ENCODE measurements around the gene ENTREP3. TPM values are rescaled to one million over a fixed set of nuclear protein-coding genes. Genes with fewer than 3 reads are reported as not detected.

ENTREP3 gene
- total and polyA plus RNA-seq, 2 donors (not counting 3 experiments of a cell fraction or from before 2014, with no cell fraction given) = 27.4 to 62.7 TPM

DNA sequence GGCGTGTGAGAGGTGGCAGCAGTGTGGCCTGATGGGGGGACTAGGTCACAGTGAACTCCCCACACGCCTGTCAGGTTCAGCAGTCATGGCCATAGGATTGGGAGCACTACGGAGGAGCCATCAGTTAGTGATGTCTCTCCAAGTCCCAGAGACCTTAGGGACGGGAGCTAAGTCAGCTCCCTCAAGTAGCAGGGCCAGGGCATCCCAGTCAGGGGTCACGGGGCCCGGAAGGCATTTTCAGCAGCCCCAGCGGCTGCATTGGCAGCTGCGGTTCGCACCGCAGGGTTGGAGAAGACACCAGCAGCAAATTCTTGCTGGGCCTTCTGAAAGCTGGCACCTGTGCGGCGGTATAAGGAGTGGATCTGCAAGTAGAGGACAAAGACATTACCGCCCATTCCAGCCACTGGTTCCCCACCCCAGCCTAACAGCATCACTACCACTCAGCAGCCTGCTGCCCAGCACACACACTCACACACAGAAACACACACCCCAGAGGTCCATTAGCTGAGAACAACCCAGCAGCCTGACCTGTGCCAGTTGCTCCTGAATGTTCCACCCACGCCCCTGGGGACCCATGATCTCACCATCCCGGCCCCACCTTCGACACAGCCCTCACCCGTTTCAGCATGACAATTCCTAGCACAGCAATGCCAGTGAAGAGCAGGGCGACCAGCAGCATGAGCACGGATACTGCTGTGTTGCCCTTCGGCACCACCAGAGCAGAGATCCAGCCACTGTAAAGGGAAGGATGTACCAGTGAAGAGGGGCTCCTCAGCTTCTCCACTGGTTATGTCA, 972 bp upstream of the ENTREP3 start:
- Histone ChIP-seq H3K9me1 (replicated peaks; ENCODE audit: control insufficient read depth, extremely low read depth, insufficient read depth, low read length) (no peaks in the 10 kb centered on the region), H3K9ac (replicated peaks; ENCODE audit: extremely low read depth, insufficient read depth, low read length) (peak overlapping the region; percentile 77), H3K4me1 (ENCODE audit: control insufficient read depth, extremely low read depth, insufficient read depth, low read length) (peaks cover 26% of the 10 kb centered on the region), H2AFZ (ENCODE audit: low read depth, low read length) (peak overlapping the region; percentile 80), H3K4me2 (ENCODE audit: insufficient read depth, low read length) (peak overlapping the region; percentile 76), H3K4me3 (replicated peaks in 1 of 3; ENCODE audit: insufficient read depth in 1 of 3, low read depth in 1 of 3, low read length in 3 of 3) (peak overlapping the region in 1 of 3 experiments; percentile 57), H3K27me3 (ENCODE audit: control insufficient read depth in 2 of 2, insufficient read depth in 2 of 2, low read length in 2 of 2) (no peaks in the 10 kb centered on the region), H3K79me2 (ENCODE audit: control insufficient read depth, insufficient read depth, low read length) (peaks cover 20% of the 10 kb centered on the region), H4K20me1 (replicated peaks; ENCODE audit: control insufficient read depth, extremely low read depth, insufficient read depth, low read length) (no peaks in the 10 kb centered on the region), H3K36me3 (ENCODE audit: control insufficient read depth in 2 of 2, extremely low read depth in 1 of 2, insufficient read depth in 2 of 2, low read length in 2 of 2) (peaks cover 3 to 11% of the 10 kb centered on the region in 2 experiments), H3K27ac (ENCODE audit: insufficient read depth, low read depth, low read length) (peak overlapping the region; percentile 66), H3K9me3 (replicated peaks; ENCODE audit: control insufficient read depth, insufficient read depth, low read length) (no peaks in the 10 kb centered on the region)
- ChIA-PET CTCF (interaction anchor here (1.1 kb wide), 1 partner anchor 10 kb away, joined by 5 read pairs; no protein-coding TSS in a partner anchor), POLR2A (interaction anchor here (0.6 kb wide), 1 partner anchor 9 kb away, joined by 4 read pairs; no protein-coding TSS in a partner anchor)
- DNase-seq (ENCODE audit: low read depth, low spot score) (no peak), FAIRE-seq (no peak)
- BruUV-seq (replicated peaks) = no TSS peak
- dilution Hi-C loops (cut with MboI; ENCODE audit: extremely low pct_ligation_motif_present, low sequenced_read_pairs) = no loop called here
- intact Hi-C loops (cut with micrococcal nuclease) = loop anchor here (10.0 kb wide), 1 partner anchor 309 kb away; the partner anchor contains the start of gene ASH1L
- TF ChIP-seq POLR2A (IDR thresholded peaks at IDR 0.05; ENCODE audit: low read depth, low read length) (no peak), POLR2AphosphoS5 (IDR thresholded peaks at IDR 0.05; ENCODE audit: insufficient read depth, low read depth, low read length) (no peak), GATA2 (IDR thresholded peaks at IDR 0.05; ENCODE audit: insufficient read depth, insufficient read length, low read depth, low read length) (no peak), EZH2 (IDR thresholded peaks at IDR 0.05; ENCODE audit: borderline replicate concordance, low read depth, low read length, severe bottlenecking) (no peak), JUN (IDR thresholded peaks at IDR 0.05; ENCODE audit: borderline replicate concordance, insufficient read depth, insufficient read length, low read depth) (no peak), CTCF (IDR thresholded peaks at IDR 0.05; ENCODE audit: extremely low read depth in 1 of 2, insufficient read depth in 1 of 2, low read depth in 1 of 2, low read length in 2 of 2) (no peak), MYC (IDR thresholded peaks at IDR 0.05; ENCODE audit: low read depth, low read length) (no peak), FOS (IDR thresholded peaks at IDR 0.05; ENCODE audit: borderline replicate concordance, insufficient read depth, low read length) (no peak)
- TF ChIP-seq, protein P1, sequence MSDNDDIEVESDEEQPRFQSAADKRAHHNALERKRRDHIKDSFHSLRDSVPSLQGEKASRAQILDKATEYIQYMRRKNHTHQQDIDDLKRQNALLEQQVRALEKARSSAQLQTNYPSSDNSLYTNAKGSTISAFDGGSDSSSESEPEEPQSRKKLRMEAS (IDR thresholded peaks at IDR 0.05; ENCODE audit: insufficient read depth, insufficient read length) = no peak

All from endothelial cell of umbilical vein (primary cell).